ENCODE measurements around the gene MAP4.

- no peak for TF ChIP-seq RFX5 (IDR thresholded peaks at IDR 0.05; ENCODE audit: low read depth, low read length)
- no peak for TF ChIP-seq CBX2 (IDR thresholded peaks at IDR 0.05; ENCODE audit: low read depth, low read length)
- TF ChIP-seq CBX2 (CRISPR knock-in tag; IDR thresholded peaks at IDR 0.05; ENCODE audit: low read depth): no peak
- TF ChIP-seq EP300 (IDR thresholded peaks at IDR 0.05; ENCODE audit: low read depth in 2 of 2, low read length in 2 of 2): no peak
- no peak for TF ChIP-seq EP300 (CRISPR knock-in tag; IDR thresholded peaks at IDR 0.05; ENCODE audit: borderline replicate concordance)
- TF ChIP-seq NR2C2 (CRISPR knock-in tag; IDR thresholded peaks at IDR 0.05; ENCODE audit: borderline replicate concordance): no peak
- TF ChIP-seq ZNF605 (CRISPR knock-in tag; IDR thresholded peaks at IDR 0.05): no peak
- TF ChIP-seq, protein P1, sequence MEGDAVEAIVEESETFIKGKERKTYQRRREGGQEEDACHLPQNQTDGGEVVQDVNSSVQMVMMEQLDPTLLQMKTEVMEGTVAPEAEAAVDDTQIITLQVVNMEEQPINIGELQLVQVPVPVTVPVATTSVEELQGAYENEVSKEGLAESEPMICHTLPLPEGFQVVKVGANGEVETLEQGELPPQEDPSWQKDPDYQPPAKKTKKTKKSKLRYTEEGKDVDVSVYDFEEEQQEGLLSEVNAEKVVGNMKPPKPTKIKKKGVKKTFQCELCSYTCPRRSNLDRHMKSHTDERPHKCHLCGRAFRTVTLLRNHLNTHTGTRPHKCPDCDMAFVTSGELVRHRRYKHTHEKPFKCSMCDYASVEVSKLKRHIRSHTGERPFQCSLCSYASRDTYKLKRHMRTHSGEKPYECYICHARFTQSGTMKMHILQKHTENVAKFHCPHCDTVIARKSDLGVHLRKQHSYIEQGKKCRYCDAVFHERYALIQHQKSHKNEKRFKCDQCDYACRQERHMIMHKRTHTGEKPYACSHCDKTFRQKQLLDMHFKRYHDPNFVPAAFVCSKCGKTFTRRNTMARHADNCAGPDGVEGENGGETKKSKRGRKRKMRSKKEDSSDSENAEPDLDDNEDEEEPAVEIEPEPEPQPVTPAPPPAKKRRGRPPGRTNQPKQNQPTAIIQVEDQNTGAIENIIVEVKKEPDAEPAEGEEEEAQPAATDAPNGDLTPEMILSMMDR (CRISPR knock-in tag; IDR thresholded peaks at IDR 0.05): no peak
Observed at GRCh38 chr3:48016301-48016973, at the start of gene MAP4.
